ENCODE results near the gene FAM186B. TPM values are rescaled to one million over a fixed set of nuclear protein-coding genes. Genes with fewer than 3 reads are reported as not detected.

The FAM186B gene
- total RNA-seq, 2 donors from 2014 or later = 0.11 to 0.27 TPM

DNA sequence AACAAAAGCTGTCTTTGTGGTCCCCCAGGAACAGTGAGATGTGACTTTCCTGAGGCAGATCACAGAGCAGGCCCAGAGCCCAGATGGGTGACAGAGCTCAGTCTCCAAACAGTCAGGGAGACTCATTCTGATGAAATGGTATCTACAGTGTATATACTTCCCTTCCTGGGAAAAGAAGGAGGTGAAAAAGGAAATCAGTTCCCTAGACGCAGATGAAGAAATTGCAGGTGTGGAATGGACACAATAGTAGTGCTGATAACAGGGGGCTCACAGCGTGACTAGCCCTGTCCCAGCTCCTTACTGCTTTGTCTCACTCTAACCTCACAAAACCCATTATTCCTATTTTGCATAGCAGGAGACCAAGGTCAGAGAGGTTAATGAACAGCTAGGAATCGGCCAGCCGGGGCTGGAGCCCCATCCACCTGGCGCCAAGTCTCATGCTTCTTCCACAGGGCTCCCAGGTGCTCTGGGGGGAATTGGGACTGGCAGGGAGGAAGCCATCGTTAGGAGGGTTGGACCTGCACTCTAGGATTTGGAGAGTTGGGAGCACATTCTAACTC is 54.7 kb downstream of the FAM186B start:
- Histone ChIP-seq H3K9ac (ENCODE audit: low read depth in 2 of 2, low read length in 2 of 2) (no peak overlapping the region), H3K9me3 (no peaks in the 10 kb centered on the region), H3K27me3 (peaks cover 10% of the 10 kb centered on the region), H3K4me1 (no peaks in the 10 kb centered on the region), H3K27ac (no peak overlapping the region), H3K4me3 (no peak overlapping the region), H3K36me3 (no peaks in the 10 kb centered on the region)
- intact Hi-C loops (cut with DNase I) = no loop called here
- TF ChIP-seq, protein P1, sequence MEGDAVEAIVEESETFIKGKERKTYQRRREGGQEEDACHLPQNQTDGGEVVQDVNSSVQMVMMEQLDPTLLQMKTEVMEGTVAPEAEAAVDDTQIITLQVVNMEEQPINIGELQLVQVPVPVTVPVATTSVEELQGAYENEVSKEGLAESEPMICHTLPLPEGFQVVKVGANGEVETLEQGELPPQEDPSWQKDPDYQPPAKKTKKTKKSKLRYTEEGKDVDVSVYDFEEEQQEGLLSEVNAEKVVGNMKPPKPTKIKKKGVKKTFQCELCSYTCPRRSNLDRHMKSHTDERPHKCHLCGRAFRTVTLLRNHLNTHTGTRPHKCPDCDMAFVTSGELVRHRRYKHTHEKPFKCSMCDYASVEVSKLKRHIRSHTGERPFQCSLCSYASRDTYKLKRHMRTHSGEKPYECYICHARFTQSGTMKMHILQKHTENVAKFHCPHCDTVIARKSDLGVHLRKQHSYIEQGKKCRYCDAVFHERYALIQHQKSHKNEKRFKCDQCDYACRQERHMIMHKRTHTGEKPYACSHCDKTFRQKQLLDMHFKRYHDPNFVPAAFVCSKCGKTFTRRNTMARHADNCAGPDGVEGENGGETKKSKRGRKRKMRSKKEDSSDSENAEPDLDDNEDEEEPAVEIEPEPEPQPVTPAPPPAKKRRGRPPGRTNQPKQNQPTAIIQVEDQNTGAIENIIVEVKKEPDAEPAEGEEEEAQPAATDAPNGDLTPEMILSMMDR (IDR thresholded peaks at IDR 0.05) = no peak
- DNase-seq = no peak

DNA sequence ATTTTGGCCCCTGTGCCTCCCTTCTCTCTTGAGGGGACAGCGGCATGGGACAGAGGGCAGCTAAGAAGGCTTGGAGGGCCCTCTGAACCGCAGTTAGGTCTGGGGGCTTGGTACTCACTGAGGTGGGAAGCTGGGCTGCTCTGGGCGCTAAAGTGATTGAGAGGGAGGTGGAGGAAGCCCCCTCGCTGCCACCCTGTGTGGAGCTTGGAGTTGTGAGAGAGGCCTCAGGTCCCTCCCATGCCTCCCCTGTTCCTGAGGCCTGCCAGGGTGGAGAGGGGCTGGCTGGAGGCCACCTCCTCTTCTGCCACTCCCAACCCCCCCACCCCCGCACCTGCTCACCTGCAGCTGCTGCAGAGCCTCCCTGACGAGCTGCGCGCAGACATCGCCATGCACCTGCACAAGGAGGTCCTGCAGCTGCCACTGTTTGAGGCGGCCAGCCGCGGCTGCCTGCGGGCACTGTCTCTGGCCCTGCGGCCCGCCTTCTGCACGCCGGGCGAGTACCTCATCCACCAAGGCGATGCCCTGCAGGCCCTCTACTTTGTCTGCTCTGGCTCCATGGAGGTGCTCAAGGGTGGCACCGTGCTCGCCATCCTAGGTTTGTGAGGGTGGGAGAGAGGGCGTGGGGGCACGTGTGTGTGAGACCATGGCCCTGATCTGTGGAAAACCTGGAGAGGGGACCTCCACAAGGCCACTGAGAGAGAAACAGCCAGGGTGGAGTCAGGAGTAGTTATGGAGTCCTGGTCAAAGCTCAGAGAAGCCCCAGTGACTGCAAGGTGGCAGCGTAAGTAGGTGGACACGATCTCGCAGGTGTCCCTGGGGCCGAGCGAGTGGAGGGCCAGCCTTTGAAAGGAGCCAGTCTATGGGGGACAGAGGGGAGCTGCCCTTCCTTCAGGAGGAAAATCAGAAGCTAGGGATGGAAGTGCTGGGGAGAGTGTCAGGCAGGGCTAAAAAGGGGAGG is 55.4 kb downstream of the FAM186B start:
- H3K27me3 ChIP-seq = peaks cover 10% of the 10 kb centered on the region
- no peaks in the 10 kb centered on the region for H3K4me1 ChIP-seq
- no peak overlapping the region for H3K4me3 ChIP-seq
- no peaks in the 10 kb centered on the region for H3K36me3 ChIP-seq
- H3K27ac ChIP-seq = no peak overlapping the region
- TF ChIP-seq, protein P1 (IDR thresholded peaks at IDR 0.05) = no peak
- no peak for DNase-seq
- H3K9me3 ChIP-seq = no peaks in the 10 kb centered on the region
- no peak overlapping the region for H3K9ac ChIP-seq (ENCODE audit: low read depth in 2 of 2, low read length in 2 of 2)
- intact Hi-C loops (cut with DNase I) = no loop called here

GRCh38 chr12:49548822-49549648 is 56.4 kb downstream of the FAM186B start:
- Histone ChIP-seq H3K27me3 (peaks cover 10% of the 10 kb centered on the region), H3K4me1 (no peaks in the 10 kb centered on the region), H3K27ac (no peak overlapping the region), H3K9ac (ENCODE audit: low read depth in 2 of 2, low read length in 2 of 2) (peak overlapping the region in 1 of 2 donors; percentile 16), H3K9me3 (no peaks in the 10 kb centered on the region), H3K4me3 (peak overlapping the region; percentile 1), H3K36me3 (no peaks in the 10 kb centered on the region)
- TF ChIP-seq, protein P1 (IDR thresholded peaks at IDR 0.05) = no peak
- intact Hi-C loops (cut with DNase I) = no loop called here
- no peak for DNase-seq

GRCh38 chr12:49548481-49548821 is 57.0 kb downstream of the FAM186B start:
- no peak for DNase-seq
- Histone ChIP-seq H3K36me3 (no peaks in the 10 kb centered on the region), H3K9me3 (no peaks in the 10 kb centered on the region), H3K4me3 (peak overlapping the region; percentile 1), H3K27me3 (peaks cover 10% of the 10 kb centered on the region), H3K27ac (no peak overlapping the region), H3K9ac (ENCODE audit: low read depth in 2 of 2, low read length in 2 of 2) (no peak overlapping the region), H3K4me1 (no peaks in the 10 kb centered on the region)
- TF ChIP-seq, protein P1 (IDR thresholded peaks at IDR 0.05) = no peak
- intact Hi-C loops (cut with DNase I) = no loop called here

DNA sequence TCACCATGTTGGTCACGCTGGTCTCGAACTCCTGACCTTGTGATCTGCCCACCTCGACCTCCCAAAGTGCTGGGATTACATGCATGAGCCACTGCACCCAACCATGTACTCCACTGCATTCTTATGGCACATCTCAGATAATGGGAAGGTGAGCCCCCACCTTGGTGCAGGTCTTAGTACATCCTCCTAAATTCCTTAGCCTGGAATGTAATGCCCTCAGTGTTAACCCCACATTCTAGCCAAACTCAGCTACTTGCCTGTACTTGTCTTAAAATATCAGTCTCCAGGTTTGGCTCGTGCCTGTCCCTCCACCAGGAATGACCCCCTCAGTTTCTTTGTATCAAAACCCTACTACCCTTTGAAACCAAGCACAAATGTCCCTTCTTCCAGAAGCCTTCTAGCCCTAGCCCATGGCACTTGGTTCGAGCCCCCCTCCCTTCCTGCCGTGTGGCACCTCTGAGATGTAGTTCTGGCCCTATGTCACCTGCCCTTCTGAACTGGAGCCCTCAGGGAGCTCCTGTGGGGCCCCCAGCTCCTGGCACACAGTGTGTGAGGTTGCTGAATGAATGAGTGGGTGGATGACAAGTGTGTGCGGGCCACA is 58.2 kb downstream of the FAM186B start:
- Histone ChIP-seq H3K27ac (no peak overlapping the region), H3K4me3 (no peak overlapping the region), H3K36me3 (no peaks in the 10 kb centered on the region), H3K4me1 (no peaks in the 10 kb centered on the region), H3K27me3 (peaks cover 10% of the 10 kb centered on the region), H3K9ac (ENCODE audit: low read depth in 2 of 2, low read length in 2 of 2) (no peak overlapping the region), H3K9me3 (no peaks in the 10 kb centered on the region)
- TF ChIP-seq, protein P1 (IDR thresholded peaks at IDR 0.05) = no peak
- intact Hi-C loops (cut with DNase I) = no loop called here
- no peak for DNase-seq
